HG02884 (cell line): ENCODE data around the gene OR52E8.
A peak's percentile ranks its signal among the peaks of the same experiment; 100 is the strongest.

Source experiments
- ATAC-seq: cut with Tn5 transposase; IDR thresholded peaks from one replicate; pipeline ENCODE4 v1.9.1; 2021; ENCODE audit warnings: mild to moderate bottlenecking, moderate library complexity; ENCODE audit not compliant: unreplicated experiment

Gene OR52E8

GRCh38 chr11:5808500-5809121 is 48.9 kb downstream of the OR52E8 start, which contains the start of gene OR52N2:
Gene OR52N2 (plus strand): TSS chr11:5808924. CDS start chr11:5820336, 11,412 bp downstream.
- peak; percentile 93 for ATAC-seq

GRCh38 chr11:5807580-5807979 is 49.9 kb downstream of the OR52E8 start:
- ATAC-seq: no peak
